MCF 10A (cell line): ENCODE results near the gene HOXD9. TPM values are rescaled to one million over a fixed set of nuclear protein-coding genes. Genes with fewer than 3 reads are reported as not detected.

Source experiments
- BruUV-seq: library from RNA; stranded (reverse); fragments of 400-500 nt; replicated peaks from 2 replicates; lab custom pipeline; 2021; lab: Mats Ljungman, UMichigan
- CTCF ChIA-PET: fragments of 300-600 bp; sonication (Branson Sonifier 250); formaldehyde crosslinking; extraction: SDS; loops from one replicate; lab custom pipeline; 2021; ENCODE audit warnings: antibody characterized with exemption, inconsistent platforms; lab: Yijun Ruan, JAX
- POLR2A ChIA-PET: fragments of 300-600, 350-650 bp; sonication (Branson Sonifier 250); formaldehyde crosslinking; extraction: SDS; loops from one replicate; lab custom pipeline; 2020; ENCODE audit warnings: antibody characterized with exemption, inconsistent platforms; lab: Yijun Ruan, JAX
- DNase-seq: peaks from one replicate; pipeline ENCODE4 v3.0.0-alpha.2; 2018; ENCODE audit not compliant: unreplicated experiment
- H3K27ac Mint-ChIP-seq: one replicate; pipeline ENCODE4 v1.8.0; 2022; ENCODE audit warnings: mild to moderate bottlenecking, low read depth, mixed read lengths; ENCODE audit not compliant: unreplicated experiment
- H3K27me3 Mint-ChIP-seq: one replicate; pipeline ENCODE4 v1.8.0; 2022; ENCODE audit warnings: mixed read lengths; ENCODE audit not compliant: insufficient read depth, unreplicated experiment
- H3K36me3 Mint-ChIP-seq: one replicate; pipeline ENCODE4 v1.8.0; 2022; ENCODE audit warnings: mild to moderate bottlenecking, moderate library complexity, mixed read lengths; ENCODE audit not compliant: insufficient read depth, unreplicated experiment
- H3K4me1 Mint-ChIP-seq: one replicate; pipeline ENCODE4 v1.8.0; 2022; ENCODE audit warnings: mixed read lengths; ENCODE audit not compliant: insufficient read depth, unreplicated experiment
- H3K4me3 Mint-ChIP-seq: one replicate; pipeline ENCODE4 v1.8.0; 2022; ENCODE audit warnings: mild to moderate bottlenecking, moderate library complexity, mixed read lengths; ENCODE audit not compliant: unreplicated experiment
- H3K9me3 Mint-ChIP-seq: one replicate; pipeline ENCODE4 v1.8.0; 2022; ENCODE audit warnings: mixed read lengths; ENCODE audit not compliant: unreplicated experiment
- CTCF ChIP-seq: fragments of 200-600 bp; IDR thresholded peaks from one replicate; pipeline ENCODE4 v1.8.0; 2022; ENCODE audit warnings: antibody characterized with exemption, mild to moderate bottlenecking; ENCODE audit not compliant: unreplicated experiment
- intact Hi-C: fragments of 100-400 bp; cut with micrococcal nuclease; formaldehyde crosslinking; loops from 2 replicates; pipeline ENCODE4 v1.14.1; 2022
- total RNA-seq: library from RNA; stranded (reverse); gene quantifications from 2 replicates; pipeline ENCODE4 v1.2.3, GENCODE V29; 2022

Gene HOXD9
- total RNA-seq, 1 experiment from 2014 or later, result not detected

GRCh38 chr2:176126929-176127773, 4.6 kb downstream of the HOXD9 start:
- no TSS peak for BruUV-seq
- H3K9me3 Mint-ChIP-seq, result no peaks in the 10 kb centered on the region
- H3K4me1 Mint-ChIP-seq, result no peaks in the 10 kb centered on the region
- H3K4me3 Mint-ChIP-seq, result no peak overlapping the region
- ChIA-PET CTCF (interaction anchor here (0.6 to 4.4 kb wide), 71 partner anchors 10 to 1631 kb away, joined by 3 to 100 read pairs (median 4); partner anchors contain the start of gene HOXD10), POLR2A (interaction anchor here (1.1 to 2.7 kb wide), 5 partner anchors 16 to 1021 kb away, joined by 3 to 13 read pairs (median 4); no protein-coding TSS in a partner anchor)
- H3K27me3 Mint-ChIP-seq, result peaks cover 11% of the 10 kb centered on the region
- DNase-seq, result peak; percentile 63
- H3K27ac Mint-ChIP-seq, result no peak overlapping the region
- peak; percentile 76 for TF ChIP-seq CTCF
- no peaks in the 10 kb centered on the region for H3K36me3 Mint-ChIP-seq
- intact Hi-C loops, result loop anchor here (1.0 to 5.0 kb wide), 4 partner anchors 525 to 1035 kb away; no protein-coding TSS in a partner anchor

- no peak for TF ChIP-seq CTCF
- intact Hi-C loops, result loop anchor here (1.0 to 5.0 kb wide), 4 partner anchors 525 to 1035 kb away; no protein-coding TSS in a partner anchor
- Mint-ChIP-seq H3K27me3 (peaks cover 11% of the 10 kb centered on the region), H3K36me3 (no peaks in the 10 kb centered on the region), H3K9me3 (no peaks in the 10 kb centered on the region), H3K4me3 (no peak overlapping the region), H3K4me1 (no peaks in the 10 kb centered on the region), H3K27ac (no peak overlapping the region)
- ChIA-PET POLR2A (interaction anchor here (1.6 to 2.7 kb wide), 3 partner anchors 524 to 1021 kb away, joined by 4 to 13 read pairs (median 7); no protein-coding TSS in a partner anchor), CTCF (interaction anchor here (0.6 to 4.4 kb wide), 40 partner anchors 9 to 1631 kb away, joined by 3 to 100 read pairs (median 5); partner anchors contain the start of gene HOXD10)
- DNase-seq, result no peak
- BruUV-seq, result no TSS peak
Measured at GRCh38 chr2:176127774-176128072, 5.2 kb downstream of the HOXD9 start.

GRCh38 chr2:176128172-176128981, 5.9 kb downstream of the HOXD9 start:
- H3K27me3 Mint-ChIP-seq, result peaks cover 11% of the 10 kb centered on the region
- ChIA-PET CTCF (interaction anchor here (0.5 to 4.4 kb wide), 27 partner anchors 9 to 1630 kb away, joined by 3 to 100 read pairs (median 5); no protein-coding TSS in a partner anchor), POLR2A (interaction anchor here (1.7 to 2.7 kb wide), 2 partner anchors 523 to 525 kb away, joined by 4 to 13 read pairs; no protein-coding TSS in a partner anchor)
- no peaks in the 10 kb centered on the region for H3K9me3 Mint-ChIP-seq
- BruUV-seq, result no TSS peak
- intact Hi-C loops, result loop anchor here (5.0 kb wide), 1 partner anchor 1034 kb away; no protein-coding TSS in a partner anchor
- DNase-seq, result no peak
- no peaks in the 10 kb centered on the region for H3K36me3 Mint-ChIP-seq
- TF ChIP-seq CTCF, result no peak
- no peak overlapping the region for H3K27ac Mint-ChIP-seq
- no peaks in the 10 kb centered on the region for H3K4me1 Mint-ChIP-seq
- H3K4me3 Mint-ChIP-seq, result no peak overlapping the region
